Measurements from ENCODE around the gene FBXO7.

- no peak for TF ChIP-seq CTCF (IDR thresholded peaks at IDR 0.05; ENCODE audit: low read depth, low read length)
- TF ChIP-seq EZH2phosphoT487 (IDR thresholded peaks at IDR 0.05; ENCODE audit: low read depth) = no peak
Observed at GRCh38 chr22:32517921-32518320, 43.3 kb downstream of the FBXO7 start.

Measured in OCI-LY3 (cell line).